ENCODE results near the gene SMIM7. TPM values are rescaled to one million over a fixed set of nuclear protein-coding genes. Genes with fewer than 3 reads are reported as not detected.

Gene SMIM7
- total RNA-seq, 1 donor from 2014 or later, result 65.3 TPM

DNA sequence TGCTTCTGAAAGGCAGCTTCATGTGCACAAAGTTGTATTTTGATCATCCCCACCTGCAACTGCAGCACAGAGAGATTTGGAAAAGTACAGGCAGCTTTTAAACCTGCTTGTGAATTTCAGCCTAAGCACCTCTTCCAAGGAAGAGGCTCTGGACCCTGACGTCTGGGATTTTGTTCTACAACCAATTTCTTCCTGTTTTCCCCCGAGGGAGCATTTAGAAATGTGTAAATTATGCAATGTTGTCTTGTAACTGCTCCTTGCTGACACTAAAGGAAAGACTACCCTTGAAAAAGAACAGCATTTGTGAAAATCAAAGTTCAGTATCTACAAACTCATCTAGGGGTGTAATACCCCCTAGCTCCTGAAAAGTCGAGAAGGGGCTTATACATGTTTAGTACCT, 47.3 kb downstream of the SMIM7 start:
- Histone ChIP-seq H3K9ac (no peak overlapping the region), H3K36me3 (no peaks in the 10 kb centered on the region), H3K4me2 (no peak overlapping the region), H3F3A (ENCODE audit: low read depth) (no peaks in the 10 kb centered on the region), H3K9me3 (ENCODE audit: low read depth) (no peaks in the 10 kb centered on the region), H3K4me3 (no peak overlapping the region), H3K79me2 (ENCODE audit: low read depth) (peaks cover 96% of the 10 kb centered on the region), H3K4me1 (no peaks in the 10 kb centered on the region), H4K20me1 (ENCODE audit: low read depth) (peaks cover 82% of the 10 kb centered on the region), H3K27ac (no peak overlapping the region), H3K27me3 (no peaks in the 10 kb centered on the region), H2AFZ (replicated peaks) (no peak overlapping the region)
- TF ChIP-seq EZH2 (IDR thresholded peaks at IDR 0.05) (no peak), CTCF (IDR thresholded peaks at IDR 0.05) (no peak), EZH2phosphoT487 (IDR thresholded peaks at IDR 0.05) (no peak)
- no peak for DNase-seq (ENCODE audit: low spot score)
- Mint-ChIP-seq H3K27me3 (ENCODE audit: insufficient read depth, low read depth) (no peaks in the 10 kb centered on the region), H3K9me3 (no peaks in the 10 kb centered on the region), H3K4me1 (peaks cover 6% of the 10 kb centered on the region), H3K27ac (no peak overlapping the region), H3K36me3 (no peaks in the 10 kb centered on the region), H3K4me3 (no peak overlapping the region)

GRCh38 chr19:16611121-16611520, 48.8 kb downstream of the SMIM7 start:
- no peak overlapping the region for H2AFZ ChIP-seq (replicated peaks)
- H3K9ac ChIP-seq, result no peak overlapping the region
- no peaks in the 10 kb centered on the region for H3F3A ChIP-seq (ENCODE audit: low read depth)
- Mint-ChIP-seq H3K4me3 (no peak overlapping the region), H3K9me3 (no peaks in the 10 kb centered on the region), H3K27ac (no peak overlapping the region), H3K36me3 (no peaks in the 10 kb centered on the region), H3K4me1 (peaks cover under 1% of the 10 kb centered on the region), H3K27me3 (ENCODE audit: insufficient read depth, low read depth) (no peaks in the 10 kb centered on the region)
- H4K20me1 ChIP-seq (ENCODE audit: low read depth), result peaks cover 80% of the 10 kb centered on the region
- H3K36me3 ChIP-seq, result no peaks in the 10 kb centered on the region
- no peaks in the 10 kb centered on the region for H3K27me3 ChIP-seq
- no peak overlapping the region for H3K4me2 ChIP-seq
- H3K27ac ChIP-seq, result no peak overlapping the region
- DNase-seq (ENCODE audit: low spot score), result no peak
- H3K9me3 ChIP-seq (ENCODE audit: low read depth), result no peaks in the 10 kb centered on the region
- TF ChIP-seq EZH2phosphoT487 (IDR thresholded peaks at IDR 0.05), result no peak
- no peak for TF ChIP-seq CTCF (IDR thresholded peaks at IDR 0.05)
- TF ChIP-seq EZH2 (IDR thresholded peaks at IDR 0.05), result no peak
- H3K79me2 ChIP-seq (ENCODE audit: low read depth), result peaks cover 95% of the 10 kb centered on the region
- H3K4me3 ChIP-seq, result no peak overlapping the region
- no peaks in the 10 kb centered on the region for H3K4me1 ChIP-seq

- no peaks in the 10 kb centered on the region for H3K9me3 ChIP-seq (ENCODE audit: low read depth)
- H3K27ac Mint-ChIP-seq, result no peak overlapping the region
- H3K4me1 Mint-ChIP-seq, result no peaks in the 10 kb centered on the region
- no peaks in the 10 kb centered on the region for H3K27me3 Mint-ChIP-seq (ENCODE audit: insufficient read depth, low read depth)
- H3K36me3 Mint-ChIP-seq, result no peaks in the 10 kb centered on the region
- no peak for DNase-seq (ENCODE audit: low spot score)
- H3K79me2 ChIP-seq (ENCODE audit: low read depth), result peaks cover 94% of the 10 kb centered on the region
- no peak overlapping the region for H3K4me3 ChIP-seq
- H3K27ac ChIP-seq, result no peak overlapping the region
- H2AFZ ChIP-seq (replicated peaks), result no peak overlapping the region
- H3F3A ChIP-seq (ENCODE audit: low read depth), result no peaks in the 10 kb centered on the region
- TF ChIP-seq EZH2phosphoT487 (IDR thresholded peaks at IDR 0.05) (no peak), CTCF (IDR thresholded peaks at IDR 0.05) (no peak), EZH2 (IDR thresholded peaks at IDR 0.05) (no peak)
- no peak overlapping the region for H3K9ac ChIP-seq
- no peaks in the 10 kb centered on the region for H3K36me3 ChIP-seq
- H3K4me3 Mint-ChIP-seq, result no peak overlapping the region
- no peaks in the 10 kb centered on the region for H3K9me3 Mint-ChIP-seq
- H3K4me2 ChIP-seq, result no peak overlapping the region
- H4K20me1 ChIP-seq (ENCODE audit: low read depth), result peaks cover 80% of the 10 kb centered on the region
- no peaks in the 10 kb centered on the region for H3K27me3 ChIP-seq
- no peaks in the 10 kb centered on the region for H3K4me1 ChIP-seq
Observed at GRCh38 chr19:16609511-16610200, 50.3 kb downstream of the SMIM7 start.
